Measurements from ENCODE around the gene LRRTM4. TPM values are rescaled to one million over a fixed set of nuclear protein-coding genes. Genes with fewer than 3 reads are reported as not detected.

LRRTM4 gene
- total and polyA plus RNA-seq, 2 experiments from 2014 or later: 8.5 to 15.4 TPM

- no peaks in the 10 kb centered on the region for H3K4me1 ChIP-seq (ENCODE audit: low read depth)
- DNase-seq (ENCODE audit: low read depth in 1 of 2, low spot score in 1 of 2): no peak
These were observed 761.8 kb downstream of the LRRTM4 start for GRCh38 chr2:76760367-76760704.

GRCh38 chr2:76759634-76760366 is 762.4 kb downstream of the LRRTM4 start:
- DNase-seq (ENCODE audit: low read depth in 1 of 2, low spot score in 1 of 2): no peak
- Histone ChIP-seq H3K27ac (no peak overlapping the region), H3K4me3 (no peak overlapping the region), H3K9me3 (ENCODE audit: low read depth) (no peaks in the 10 kb centered on the region), H3K4me1 (ENCODE audit: low read depth) (peaks cover under 1% of the 10 kb centered on the region), H3K36me3 (no peaks in the 10 kb centered on the region), H3K27me3 (no peaks in the 10 kb centered on the region)
- TF ChIP-seq, protein P1, sequence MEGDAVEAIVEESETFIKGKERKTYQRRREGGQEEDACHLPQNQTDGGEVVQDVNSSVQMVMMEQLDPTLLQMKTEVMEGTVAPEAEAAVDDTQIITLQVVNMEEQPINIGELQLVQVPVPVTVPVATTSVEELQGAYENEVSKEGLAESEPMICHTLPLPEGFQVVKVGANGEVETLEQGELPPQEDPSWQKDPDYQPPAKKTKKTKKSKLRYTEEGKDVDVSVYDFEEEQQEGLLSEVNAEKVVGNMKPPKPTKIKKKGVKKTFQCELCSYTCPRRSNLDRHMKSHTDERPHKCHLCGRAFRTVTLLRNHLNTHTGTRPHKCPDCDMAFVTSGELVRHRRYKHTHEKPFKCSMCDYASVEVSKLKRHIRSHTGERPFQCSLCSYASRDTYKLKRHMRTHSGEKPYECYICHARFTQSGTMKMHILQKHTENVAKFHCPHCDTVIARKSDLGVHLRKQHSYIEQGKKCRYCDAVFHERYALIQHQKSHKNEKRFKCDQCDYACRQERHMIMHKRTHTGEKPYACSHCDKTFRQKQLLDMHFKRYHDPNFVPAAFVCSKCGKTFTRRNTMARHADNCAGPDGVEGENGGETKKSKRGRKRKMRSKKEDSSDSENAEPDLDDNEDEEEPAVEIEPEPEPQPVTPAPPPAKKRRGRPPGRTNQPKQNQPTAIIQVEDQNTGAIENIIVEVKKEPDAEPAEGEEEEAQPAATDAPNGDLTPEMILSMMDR (IDR thresholded peaks at IDR 0.05; ENCODE audit: low read depth, low read length): no peak

More at GRCh38 chr2:76760367-76760704, 761.8 kb downstream of the LRRTM4 start:
- Histone ChIP-seq H3K9me3 (ENCODE audit: low read depth) (no peaks in the 10 kb centered on the region), H3K4me3 (no peak overlapping the region), H3K36me3 (no peaks in the 10 kb centered on the region), H3K27ac (no peak overlapping the region), H3K27me3 (no peaks in the 10 kb centered on the region)
- TF ChIP-seq, protein P1 (IDR thresholded peaks at IDR 0.05; ENCODE audit: low read depth, low read length): no peak

- Histone ChIP-seq H3K27me3 (no peaks in the 10 kb centered on the region), H3K4me1 (ENCODE audit: low read depth) (peaks cover 24% of the 10 kb centered on the region), H3K36me3 (no peaks in the 10 kb centered on the region), H3K4me3 (no peak overlapping the region), H3K27ac (peak overlapping the region; percentile 14), H3K9me3 (ENCODE audit: low read depth) (no peaks in the 10 kb centered on the region)
- TF ChIP-seq, protein P1 (IDR thresholded peaks at IDR 0.05; ENCODE audit: low read depth, low read length): no peak
- peak in 1 of 2 donors; percentile 52 for DNase-seq (ENCODE audit: low read depth in 1 of 2, low spot score in 1 of 2)
These were observed 769.7 kb downstream of the LRRTM4 start for GRCh38 chr2:76752506-76752905.

DNA sequence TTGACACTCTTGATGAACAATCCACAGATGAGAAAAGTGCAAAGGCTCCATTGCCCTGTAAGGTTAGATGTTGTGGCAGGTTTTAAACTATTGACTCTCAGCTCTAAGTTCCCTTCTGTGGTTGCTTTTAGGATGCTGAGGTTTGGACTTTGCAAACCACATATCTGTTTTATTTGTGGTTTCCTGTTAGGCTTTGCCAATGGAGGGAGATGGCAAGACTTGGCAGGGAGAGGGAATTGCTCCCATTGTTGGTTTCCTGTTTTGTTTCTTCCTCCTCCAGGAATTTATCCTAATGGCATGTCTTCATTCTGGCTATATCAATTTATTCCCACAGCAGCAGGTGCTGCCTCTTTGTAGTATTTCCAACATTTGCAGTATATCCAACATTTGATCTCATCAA is 772.3 kb downstream of the LRRTM4 start:
- H3K27ac ChIP-seq: no peak overlapping the region
- H3K9me3 ChIP-seq (ENCODE audit: low read depth): no peaks in the 10 kb centered on the region
- H3K27me3 ChIP-seq: no peaks in the 10 kb centered on the region
- H3K36me3 ChIP-seq: no peaks in the 10 kb centered on the region
- DNase-seq (ENCODE audit: low read depth in 1 of 2, low spot score in 1 of 2): no peak
- TF ChIP-seq, protein P1 (IDR thresholded peaks at IDR 0.05; ENCODE audit: low read depth, low read length): no peak
- peaks cover 24% of the 10 kb centered on the region for H3K4me1 ChIP-seq (ENCODE audit: low read depth)
- H3K4me3 ChIP-seq: no peak overlapping the region

GRCh38 chr2:76748581-76749296 is 773.4 kb downstream of the LRRTM4 start:
- Histone ChIP-seq H3K4me3 (no peak overlapping the region), H3K36me3 (no peaks in the 10 kb centered on the region), H3K27ac (no peak overlapping the region), H3K27me3 (no peaks in the 10 kb centered on the region), H3K9me3 (ENCODE audit: low read depth) (no peaks in the 10 kb centered on the region), H3K4me1 (ENCODE audit: low read depth) (peaks cover 16% of the 10 kb centered on the region)
- DNase-seq (ENCODE audit: low read depth in 1 of 2, low spot score in 1 of 2): no peak
- TF ChIP-seq, protein P1 (IDR thresholded peaks at IDR 0.05; ENCODE audit: low read depth, low read length): no peak
